CD14-positive monocyte (primary cell): Measurements from ENCODE around the gene AP4B1. TPM values are rescaled to one million over a fixed set of nuclear protein-coding genes. Genes with fewer than 3 reads are reported as not detected.

Source experiments
- DNase-seq, 3 donors: peaks; one replicate each; pipeline ENCODE4 v3.0.0-alpha.2; 2011 to 2022
- H2AFZ ChIP-seq: 2 replicates; pipeline ENCODE4 v1.6.0; 2012; ENCODE audit warnings: mild to moderate bottlenecking, low read depth, low read length, inconsistent platforms; ENCODE audit not compliant: insufficient read depth, poor library complexity, severe bottlenecking
- H3K27ac ChIP-seq, 2 donors: 1 replicate in 1 of 2; 2 replicates in 1 of 2; pipeline ENCODE4 v1.5.1; 2012 to 2013; ENCODE audit warnings: low read length in 2 of 2, control low read depth in 1 of 2, inconsistent platforms in 1 of 2, low read depth in 1 of 2, mild to moderate bottlenecking in 1 of 2
- H3K27me3 ChIP-seq, 2 donors: one replicate each; pipeline versions ENCODE4 v1.6.0 to v1.6.1; 2011 to 2013; ENCODE audit warnings: low read length in 2 of 2; ENCODE audit not compliant: control insufficient read depth in 2 of 2, insufficient read depth in 2 of 2
- H3K36me3 ChIP-seq, 2 donors: replicated peaks in 1 of 2; 1 replicate in 1 of 2; 2 replicates in 1 of 2; pipeline versions ENCODE4 v1.5.1 to v1.6.1; 2012 to 2013; ENCODE audit warnings: low read length in 2 of 2, control low read depth in 1 of 2, inconsistent platforms in 1 of 2, mild to moderate bottlenecking in 1 of 2; ENCODE audit not compliant: insufficient read depth in 2 of 2, control insufficient read depth in 1 of 2
- H3K4me1 ChIP-seq, 2 donors: 1 replicate in 1 of 2; 2 replicates in 1 of 2; pipeline versions ENCODE4 v1.5.1 to v1.6.1; 2012 to 2013; ENCODE audit warnings: low read length in 2 of 2, control low read depth in 1 of 2, inconsistent platforms in 1 of 2, mild to moderate bottlenecking in 1 of 2, moderate library complexity in 1 of 2; ENCODE audit not compliant: insufficient read depth in 2 of 2, control insufficient read depth in 1 of 2
- H3K4me2 ChIP-seq: replicated peaks from 2 replicates; pipeline ENCODE3; 2012; ENCODE audit warnings: low read length, moderate library complexity, mild to moderate bottlenecking; ENCODE audit not compliant: poor library complexity, severe bottlenecking; ENCODE audit errors: extremely low read depth
- H3K4me3 ChIP-seq, 3 experiments: fragments of 200-600 bp in 1 of 3; sonication (generic) in 1 of 3; replicated peaks in 1 of 3; 1 replicate in 2 of 3; 2 replicates in 1 of 3; pipeline ENCODE4 v1.5.1; 2011 to 2013; ENCODE audit warnings: low read length in 3 of 3, mild to moderate bottlenecking in 3 of 3, control low read depth in 2 of 3, low read depth in 2 of 3, inconsistent platforms in 1 of 3, moderate library complexity in 1 of 3
- H3K79me2 ChIP-seq: 2 replicates; pipeline ENCODE4 v1.6.0; 2012; ENCODE audit warnings: mild to moderate bottlenecking, control low read depth, inconsistent platforms, low read length, moderate library complexity; ENCODE audit not compliant: insufficient read depth
- H3K9ac ChIP-seq: 2 replicates; pipeline ENCODE4 v1.6.0; 2017; ENCODE audit warnings: low read length, mild to moderate bottlenecking; ENCODE audit not compliant: insufficient read depth, poor library complexity, severe bottlenecking
- H3K9me3 ChIP-seq, 2 donors: replicated peaks in 1 of 2; 1 replicate in 1 of 2; 2 replicates in 1 of 2; pipeline versions ENCODE4 v1.5.1 to v1.6.1; 2012 to 2013; ENCODE audit warnings: low read length in 2 of 2, control low read depth in 1 of 2; ENCODE audit not compliant: control insufficient read depth in 1 of 2, insufficient read depth in 1 of 2
- H4K20me1 ChIP-seq: 2 replicates; pipeline ENCODE4 v1.6.0; 2012; ENCODE audit warnings: mild to moderate bottlenecking, low read length, control low read depth, moderate library complexity; ENCODE audit not compliant: insufficient read depth
- H3K27ac Mint-ChIP-seq, 7 donors: one replicate each; pipeline ENCODE4 v1.8.0; 2020; ENCODE audit warnings: mild to moderate bottlenecking in 7 of 7, mixed read lengths in 7 of 7, moderate library complexity in 6 of 7, inconsistent platforms in 2 of 7
- H3K27me3 Mint-ChIP-seq, 3 donors: one replicate each; pipeline ENCODE4 v1.8.0; 2021 to 2022; ENCODE audit warnings: low read depth in 3 of 3, mild to moderate bottlenecking in 3 of 3, mixed read lengths in 3 of 3, moderate library complexity in 3 of 3, inconsistent platforms in 1 of 3
- H3K36me3 Mint-ChIP-seq, 2 donors: one replicate each; pipeline ENCODE4 v1.8.0; 2020; ENCODE audit warnings: mixed read lengths in 2 of 2, inconsistent platforms in 1 of 2, mild to moderate bottlenecking in 1 of 2
- H3K4me1 Mint-ChIP-seq: one replicate; pipeline ENCODE4 v1.8.0; 2020; ENCODE audit warnings: mild to moderate bottlenecking, mixed read lengths
- H3K4me3 Mint-ChIP-seq, 2 donors: one replicate each; pipeline ENCODE4 v1.8.0; 2020; ENCODE audit warnings: mild to moderate bottlenecking in 2 of 2, mixed read lengths in 2 of 2, moderate library complexity in 1 of 2
- H3K9me3 Mint-ChIP-seq, 7 donors: one replicate each; pipeline ENCODE4 v1.8.0; 2020 to 2022; ENCODE audit warnings: mixed read lengths in 7 of 7, mild to moderate bottlenecking in 6 of 7, moderate library complexity in 6 of 7, inconsistent platforms in 2 of 7
- WGBS: methylation state at CpG from one replicate; pipeline ENCODE4 v1.1.5; 2013; ENCODE audit warnings: missing lambda C conversion rate; ENCODE audit not compliant: insufficient coverage; 5-methylcytosine and 5-hydroxymethylcytosine counted together
- intact Hi-C, 2 donors: fragments of 100-400 bp; cut with micrococcal nuclease; formaldehyde crosslinking; loops; one replicate each; pipeline versions ENCODE4 v1.15.0 to v1.15.1; 2023
- polyA plus RNA-seq, 3 donors: library from polyadenylated mRNA; depleted of rRNA in 1 of 3; unstranded in 2 of 3; stranded (reverse) in 1 of 3; fragments of 300-500 nt in 2 of 3; fragments of >200 nt in 1 of 3; fragmentation: Illumina TruSeq in 2 of 3; gene quantifications; 1 replicate in 2 of 3; 2 replicates in 1 of 3; pipeline ENCODE4 v1.2.3, GENCODE V29; 2012 to 2021
- TF ChIP-seq, protein P1 (sequence below): fragments of 200-600 bp; IDR thresholded peaks from one replicate; pipeline ENCODE4 v1.8.0; 2022; ENCODE audit warnings: antibody characterized with exemption, mild to moderate bottlenecking

Gene AP4B1
- polyA plus RNA-seq, 3 donors, result 3.5 to 46.3 (median 6.1) TPM

- H3K4me1 ChIP-seq, result peaks cover 64 to 88% of the 10 kb centered on the region in 2 donors
- no peak overlapping the region for H3K9ac ChIP-seq
- no peaks in the 10 kb centered on the region for H3K27me3 ChIP-seq
- H3K27ac Mint-ChIP-seq, result peak overlapping the region in 5 of 7 donors; percentile 73 to 92 (median 79)
- H4K20me1 ChIP-seq, result peaks cover 84% of the 10 kb centered on the region
- H3K79me2 ChIP-seq, result peaks cover 100% of the 10 kb centered on the region
- no peak overlapping the region for H2AFZ ChIP-seq
- H3K27me3 Mint-ChIP-seq, result no peaks in the 10 kb centered on the region
- peak overlapping the region in 1 of 2 donors; percentile 71 for H3K27ac ChIP-seq
- DNase-seq, result no peak
- H3K4me3 Mint-ChIP-seq, result no peak overlapping the region
- H3K9me3 ChIP-seq, result no peaks in the 10 kb centered on the region
- peaks cover 12 to 18% of the 10 kb centered on the region in 2 donors for H3K36me3 ChIP-seq
- intact Hi-C loops, result loop anchor here in 1 of 2 donors (5.0 kb wide), 1 partner anchor 34 kb away; the partner anchor contains the start of gene DCLRE1B
- TF ChIP-seq, protein P1, sequence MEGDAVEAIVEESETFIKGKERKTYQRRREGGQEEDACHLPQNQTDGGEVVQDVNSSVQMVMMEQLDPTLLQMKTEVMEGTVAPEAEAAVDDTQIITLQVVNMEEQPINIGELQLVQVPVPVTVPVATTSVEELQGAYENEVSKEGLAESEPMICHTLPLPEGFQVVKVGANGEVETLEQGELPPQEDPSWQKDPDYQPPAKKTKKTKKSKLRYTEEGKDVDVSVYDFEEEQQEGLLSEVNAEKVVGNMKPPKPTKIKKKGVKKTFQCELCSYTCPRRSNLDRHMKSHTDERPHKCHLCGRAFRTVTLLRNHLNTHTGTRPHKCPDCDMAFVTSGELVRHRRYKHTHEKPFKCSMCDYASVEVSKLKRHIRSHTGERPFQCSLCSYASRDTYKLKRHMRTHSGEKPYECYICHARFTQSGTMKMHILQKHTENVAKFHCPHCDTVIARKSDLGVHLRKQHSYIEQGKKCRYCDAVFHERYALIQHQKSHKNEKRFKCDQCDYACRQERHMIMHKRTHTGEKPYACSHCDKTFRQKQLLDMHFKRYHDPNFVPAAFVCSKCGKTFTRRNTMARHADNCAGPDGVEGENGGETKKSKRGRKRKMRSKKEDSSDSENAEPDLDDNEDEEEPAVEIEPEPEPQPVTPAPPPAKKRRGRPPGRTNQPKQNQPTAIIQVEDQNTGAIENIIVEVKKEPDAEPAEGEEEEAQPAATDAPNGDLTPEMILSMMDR, result no peak
- peaks cover 33 to 57% of the 10 kb centered on the region in 2 donors for H3K36me3 Mint-ChIP-seq
- no peak overlapping the region for H3K4me3 ChIP-seq
- H3K4me1 Mint-ChIP-seq, result peaks cover 80% of the 10 kb centered on the region
- WGBS, result 81% methylated on average over 3 of the region's 7 CpGs
- H3K4me2 ChIP-seq, result no peak overlapping the region
- no peaks in the 10 kb centered on the region for H3K9me3 Mint-ChIP-seq
These were observed 36.6 kb upstream of the AP4B1 start for GRCh38 chr1:113941245-113941559.

GRCh38 chr1:113940365-113941244, 36.0 kb upstream of the AP4B1 start:
- Mint-ChIP-seq H3K27me3 (no peaks in the 10 kb centered on the region), H3K4me1 (peaks cover 82% of the 10 kb centered on the region), H3K36me3 (peaks cover 30 to 51% of the 10 kb centered on the region in 2 donors), H3K27ac (peak overlapping the region; percentile 73 to 92 (median 82)), H3K9me3 (no peaks in the 10 kb centered on the region), H3K4me3 (peak overlapping the region; percentile 61 to 70)
- H4K20me1 ChIP-seq, result peaks cover 84% of the 10 kb centered on the region
- H3K27ac ChIP-seq, result peak overlapping the region; percentile 55 to 71
- no peak overlapping the region for H2AFZ ChIP-seq
- H3K4me1 ChIP-seq, result peaks cover 61 to 82% of the 10 kb centered on the region in 2 donors
- 5% methylated on average over 9 of the region's 16 CpGs for WGBS
- H3K9me3 ChIP-seq, result no peaks in the 10 kb centered on the region
- H3K4me3 ChIP-seq, result peak overlapping the region in 1 of 3 experiments; percentile 6
- peak overlapping the region; percentile 1 for H3K4me2 ChIP-seq
- peak; percentile 30 to 60 (median 35) for DNase-seq
- intact Hi-C loops, result loop anchor here in 1 of 2 donors (5.0 kb wide), 1 partner anchor 33 kb away; the partner anchor contains the start of gene DCLRE1B
- H3K36me3 ChIP-seq, result peaks cover 12 to 18% of the 10 kb centered on the region in 2 donors
- H3K79me2 ChIP-seq, result peaks cover 100% of the 10 kb centered on the region
- TF ChIP-seq, protein P1, result no peak
- H3K27me3 ChIP-seq, result no peaks in the 10 kb centered on the region
- H3K9ac ChIP-seq, result no peak overlapping the region
